ENCODE data around the gene FARS2.

GRCh38 chr6:5718231-5718947 lies 457.1 kb downstream of the FARS2 start:
- no peak for TF ChIP-seq CTCF (IDR thresholded peaks at IDR 0.05)
- no peak for TF ChIP-seq POLR2A (IDR thresholded peaks at IDR 0.05)
